ENCODE measurements around the gene LMNTD1.

DNA sequence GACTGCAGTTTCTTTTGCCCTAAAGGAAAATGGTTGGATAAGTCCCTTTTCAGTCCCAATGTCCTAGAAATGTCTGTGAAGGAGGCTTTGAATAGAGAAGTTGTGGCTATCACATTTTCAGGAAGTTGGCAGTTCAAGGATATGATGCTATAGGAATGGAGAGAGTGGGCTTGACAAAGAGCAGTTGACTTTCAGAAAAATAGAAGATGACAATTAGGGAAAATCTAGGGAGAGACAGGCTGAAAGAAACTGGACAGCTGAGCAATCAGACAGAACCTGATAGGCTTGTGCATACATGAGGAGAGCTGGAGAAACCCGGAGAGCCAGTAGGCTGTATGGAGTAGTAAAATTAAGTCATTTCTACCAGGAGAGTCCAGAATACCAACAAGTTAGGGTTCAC lies 50.5 kb downstream of the LMNTD1 start:
- TF ChIP-seq, protein P1, sequence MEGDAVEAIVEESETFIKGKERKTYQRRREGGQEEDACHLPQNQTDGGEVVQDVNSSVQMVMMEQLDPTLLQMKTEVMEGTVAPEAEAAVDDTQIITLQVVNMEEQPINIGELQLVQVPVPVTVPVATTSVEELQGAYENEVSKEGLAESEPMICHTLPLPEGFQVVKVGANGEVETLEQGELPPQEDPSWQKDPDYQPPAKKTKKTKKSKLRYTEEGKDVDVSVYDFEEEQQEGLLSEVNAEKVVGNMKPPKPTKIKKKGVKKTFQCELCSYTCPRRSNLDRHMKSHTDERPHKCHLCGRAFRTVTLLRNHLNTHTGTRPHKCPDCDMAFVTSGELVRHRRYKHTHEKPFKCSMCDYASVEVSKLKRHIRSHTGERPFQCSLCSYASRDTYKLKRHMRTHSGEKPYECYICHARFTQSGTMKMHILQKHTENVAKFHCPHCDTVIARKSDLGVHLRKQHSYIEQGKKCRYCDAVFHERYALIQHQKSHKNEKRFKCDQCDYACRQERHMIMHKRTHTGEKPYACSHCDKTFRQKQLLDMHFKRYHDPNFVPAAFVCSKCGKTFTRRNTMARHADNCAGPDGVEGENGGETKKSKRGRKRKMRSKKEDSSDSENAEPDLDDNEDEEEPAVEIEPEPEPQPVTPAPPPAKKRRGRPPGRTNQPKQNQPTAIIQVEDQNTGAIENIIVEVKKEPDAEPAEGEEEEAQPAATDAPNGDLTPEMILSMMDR (IDR thresholded peaks at IDR 0.05; ENCODE audit: low read depth, low read length, missing input control), result no peak
- TF ChIP-seq RAD21 (IDR thresholded peaks at IDR 0.05) (no peak), YY1 (IDR thresholded peaks at IDR 0.05) (no peak), EGR1 (IDR thresholded peaks at IDR 0.05; ENCODE audit: low read depth in 2 of 2) (no peak), TAF1 (conservative IDR thresholded peaks at IDR 0.05) (no peak), GABPA (IDR thresholded peaks at IDR 0.05 in 1 of 2, conservative IDR thresholded peaks at IDR 0.05 in 1 of 2) (no peak), FOXA1 (IDR thresholded peaks at IDR 0.05) (no peak)

Measured in liver (tissue), 3 donors.